Stimulated activated CD4-positive, alpha-beta T cell treated with anti-CD3 and anti-CD28 coated beads, TNF-alpha, amount 100 ng/mL, for 24 hours (primary cell): ENCODE measurements around the gene CD28.

ENCODE experiments used
- DNase-seq, 3 experiments: peaks; one replicate each; pipeline ENCODE4 v3.0.0-alpha.2; 2020; ENCODE audit warnings: low read depth in 3 of 3

The CD28 gene

GRCh38 chr2:203715744-203716143 is 9.3 kb downstream of the CD28 start:
- no peak for DNase-seq

DNA sequence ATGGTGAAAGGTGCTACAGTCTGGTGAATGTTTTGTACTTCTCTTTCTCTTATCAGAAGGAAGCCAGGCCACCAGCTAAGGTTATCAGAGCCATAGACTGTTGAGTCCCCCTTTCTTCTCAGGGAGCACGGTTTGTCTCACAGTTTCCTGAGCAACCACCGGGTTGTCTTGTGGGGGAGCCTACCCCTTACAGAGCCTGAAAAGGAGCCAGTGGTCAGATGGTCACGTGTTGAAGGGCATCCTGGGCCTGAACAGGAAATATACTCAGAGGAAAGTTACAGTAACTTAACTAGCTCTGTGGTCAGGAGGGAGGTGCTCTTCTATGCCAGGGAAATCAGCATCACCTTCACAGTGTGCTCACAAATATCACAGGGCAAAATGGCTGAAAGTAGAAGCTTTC is 11.6 kb downstream of the CD28 start:
- peak in 1 of 3 experiments; percentile 52 for DNase-seq

DNA sequence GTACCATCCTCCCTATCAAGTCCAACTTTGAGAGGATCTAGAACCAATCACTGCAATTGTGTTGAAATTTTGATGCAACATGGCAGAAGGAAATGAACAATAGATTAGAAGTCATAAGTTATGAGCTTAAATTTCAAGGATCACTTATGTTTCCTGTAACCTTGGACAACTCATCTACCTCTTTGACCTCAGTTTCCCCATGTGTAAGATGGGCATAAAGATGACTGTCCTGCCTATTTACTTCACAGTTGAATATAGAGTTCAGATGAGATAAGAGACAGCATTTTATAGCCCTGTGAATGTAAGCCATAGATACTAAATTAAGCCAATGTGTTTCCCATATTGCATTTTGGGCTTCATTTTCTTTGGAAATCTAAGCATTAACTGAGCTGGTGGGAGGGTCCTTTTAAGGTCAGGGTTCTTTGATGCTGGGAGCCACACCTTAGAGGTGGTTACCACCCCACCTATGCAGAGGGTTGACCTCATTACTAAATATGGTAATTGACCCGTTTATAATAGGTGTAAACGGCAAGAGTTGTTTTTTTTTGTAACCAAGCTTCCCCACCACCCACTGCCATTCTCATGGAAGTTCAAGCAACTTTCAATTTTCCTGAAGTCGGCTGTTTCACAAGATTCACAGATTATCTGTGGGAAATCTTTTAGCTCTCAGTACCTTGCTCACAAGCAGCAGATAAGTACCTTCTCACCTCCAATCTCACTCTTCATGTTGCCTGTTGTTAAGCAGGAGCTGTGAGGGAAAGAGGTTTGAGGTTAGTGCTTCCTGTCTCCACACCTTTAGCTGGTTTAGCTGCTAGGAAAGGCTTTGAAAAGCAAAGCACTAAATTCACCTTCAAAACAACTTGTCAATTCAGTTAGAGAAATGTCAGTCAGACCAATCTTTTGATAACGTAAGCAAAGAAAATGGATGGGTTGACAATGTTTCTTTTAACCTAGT is 13.3 kb downstream of the CD28 start:
- DNase-seq, result no peak

DNA sequence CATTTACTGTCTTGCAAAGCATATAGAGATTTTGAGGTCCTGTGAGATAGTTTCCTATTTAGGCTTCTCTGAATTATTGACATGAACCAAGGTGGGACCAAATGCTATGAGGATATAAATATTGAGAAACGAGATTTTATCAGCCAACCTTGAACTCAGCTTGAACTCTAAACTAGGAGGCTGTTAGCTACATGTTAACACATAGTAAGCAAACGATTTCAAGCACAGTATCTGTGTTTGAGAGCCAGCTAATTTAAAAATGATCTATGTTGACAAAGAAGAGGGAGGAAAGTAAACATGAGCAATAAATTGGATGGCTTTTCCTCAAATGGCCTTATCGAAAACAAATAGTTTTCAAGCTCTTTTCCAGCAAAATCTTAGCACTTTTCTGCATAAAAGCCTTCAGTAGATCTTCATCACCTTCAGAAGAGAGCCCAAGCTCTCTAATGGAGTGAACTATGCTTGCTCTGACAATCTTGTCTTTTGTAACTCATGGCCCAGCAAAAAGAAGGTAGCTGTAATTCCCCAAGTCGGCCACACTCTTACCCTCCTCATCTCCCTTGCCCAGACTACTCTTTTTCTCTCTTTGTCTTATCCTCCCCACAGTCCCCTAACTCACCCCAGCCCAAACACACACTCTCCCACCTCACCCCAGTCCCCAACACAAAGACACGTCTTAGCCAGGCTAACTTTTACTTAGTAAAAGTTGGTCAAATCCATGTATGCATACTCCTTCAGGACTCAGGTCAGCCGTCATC is 14.7 kb downstream of the CD28 start:
- no peak for DNase-seq

- DNase-seq, result no peak
Measured at GRCh38 chr2:203721781-203722300, 15.4 kb downstream of the CD28 start.

- no peak for DNase-seq
Measured at GRCh38 chr2:203722411-203722810, 16.0 kb downstream of the CD28 start.

DNA sequence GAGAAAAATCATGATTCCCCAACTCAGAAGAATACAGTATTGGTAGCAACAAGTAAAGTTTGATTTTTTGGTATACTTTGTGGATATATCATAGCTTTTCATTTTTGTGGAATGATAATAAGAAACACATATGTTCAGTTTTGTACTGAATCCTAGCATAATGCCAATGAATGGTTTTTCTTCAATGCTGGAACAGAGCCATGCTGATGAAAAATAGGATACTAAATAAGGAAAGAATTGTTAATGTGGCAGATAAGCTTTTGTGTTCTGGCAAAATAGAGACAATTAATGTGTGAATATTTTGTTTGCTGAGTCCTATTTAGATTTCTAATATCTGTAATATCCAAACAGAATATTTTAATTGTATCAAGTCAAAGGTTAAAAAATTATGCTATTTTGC is 21.9 kb downstream of the CD28 start:
- DNase-seq, result no peak

DNA sequence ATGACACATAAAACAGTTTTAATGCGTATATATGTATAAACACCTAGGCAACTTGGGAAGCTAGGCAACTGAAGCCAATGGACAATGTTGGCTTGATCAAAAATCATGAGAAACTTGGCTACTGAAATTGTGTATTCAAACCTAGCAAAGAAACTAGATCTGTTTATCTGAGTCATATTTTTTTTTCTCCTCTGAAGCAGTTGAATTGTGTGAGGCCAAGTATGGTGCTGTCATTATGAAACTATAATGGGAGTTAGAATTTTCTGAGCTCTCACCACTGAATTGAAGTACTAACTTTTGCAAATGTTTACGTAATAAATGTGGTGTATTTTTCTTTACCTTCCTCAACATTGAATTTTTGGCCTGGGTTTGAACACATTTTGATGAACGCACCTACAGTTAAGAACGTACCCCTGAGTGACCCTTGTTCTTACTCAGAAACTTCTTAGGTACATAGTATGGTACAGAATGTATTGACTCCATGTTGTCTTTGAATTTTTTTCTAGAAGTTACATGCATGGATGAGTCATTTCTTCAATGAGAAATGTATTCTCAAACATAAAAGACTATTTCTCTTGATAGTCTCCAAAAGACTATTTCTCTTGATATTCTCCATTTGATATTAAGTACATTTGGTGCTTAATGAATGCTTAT is 23.8 kb downstream of the CD28 start:
- DNase-seq, result no peak

- no peak for DNase-seq
Measured at GRCh38 chr2:203730883-203731282, 24.4 kb downstream of the CD28 start.

- no peak for DNase-seq
Measured at GRCh38 chr2:203732092-203732952, 25.9 kb downstream of the CD28 start.

- DNase-seq, result no peak
Measured at GRCh38 chr2:203732953-203733510, 26.6 kb downstream of the CD28 start.

GRCh38 chr2:203733684-203734083 is 27.2 kb downstream of the CD28 start:
- DNase-seq, result no peak

GRCh38 chr2:203734276-203734983 is 28.0 kb downstream of the CD28 start:
- no peak for DNase-seq

- no peak for DNase-seq
Measured at GRCh38 chr2:203737360-203737759, 30.9 kb downstream of the CD28 start.

- DNase-seq, result no peak
Measured at GRCh38 chr2:203739351-203739750, 32.9 kb downstream of the CD28 start.

DNA sequence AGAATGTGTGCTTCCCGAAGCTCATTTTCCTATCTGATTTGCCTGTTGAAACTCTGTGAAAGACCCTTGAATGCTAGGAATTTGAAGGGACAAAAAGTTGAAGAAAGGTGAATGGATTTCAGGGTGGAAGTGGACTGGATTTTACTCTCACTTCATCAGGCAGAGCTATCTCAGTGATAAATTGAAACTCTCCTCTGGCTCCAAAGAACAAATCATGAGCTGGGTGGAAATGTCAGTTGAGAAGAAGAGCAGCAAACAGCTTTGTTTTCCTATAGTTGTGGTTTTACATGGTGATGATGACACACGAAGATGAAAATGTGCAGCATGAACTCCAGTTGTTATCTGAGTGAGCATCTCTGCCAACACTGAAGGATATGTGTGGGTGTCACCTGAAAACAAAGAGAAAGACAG is 34.4 kb downstream of the CD28 start:
- DNase-seq, result no peak

DNA sequence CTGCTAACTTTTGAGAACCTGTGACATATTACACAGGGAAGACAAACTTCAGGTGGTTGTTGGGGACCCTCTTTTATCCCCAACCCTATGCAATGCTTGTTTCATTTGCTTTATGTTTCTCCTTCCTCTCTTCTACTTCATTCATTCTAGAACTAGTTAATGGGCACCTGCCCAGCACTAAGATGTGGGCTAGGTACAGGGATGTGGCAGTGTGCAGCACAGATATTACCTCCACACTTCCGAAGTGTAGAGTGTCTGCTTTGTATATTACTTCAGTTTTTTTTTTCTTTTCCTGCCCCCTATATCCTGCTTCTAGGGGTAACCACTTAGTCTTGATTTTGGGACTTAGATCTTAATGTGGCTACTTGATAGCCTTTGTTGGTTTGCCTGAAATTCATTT is 35.1 kb downstream of the CD28 start:
- no peak for DNase-seq

DNA sequence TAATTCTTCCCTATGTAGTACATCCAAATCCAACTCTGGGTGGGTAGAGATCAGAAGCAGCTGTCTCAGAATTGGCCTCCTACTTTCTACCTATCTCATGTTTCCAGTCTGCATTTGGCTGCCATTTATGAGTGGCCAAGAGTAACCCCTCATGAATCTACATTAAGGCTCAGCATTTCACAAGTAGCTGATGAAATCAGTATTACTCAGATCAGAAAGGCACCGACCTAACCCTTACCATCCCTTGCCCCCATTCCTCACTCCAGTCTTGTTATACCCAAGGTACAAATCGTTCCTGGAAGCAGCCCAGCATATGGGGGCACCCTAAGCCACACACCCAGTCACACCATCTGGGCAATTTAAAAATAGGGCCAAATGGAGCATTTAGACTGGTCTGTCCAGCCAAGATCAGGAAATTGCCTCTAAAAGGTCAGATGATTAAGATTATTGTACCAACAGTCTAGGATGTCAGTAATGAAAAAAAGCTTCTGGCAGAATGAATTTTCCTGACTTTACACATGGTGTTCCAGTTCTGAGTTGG is 37.1 kb downstream of the CD28 start:
- DNase-seq, result no peak

DNA sequence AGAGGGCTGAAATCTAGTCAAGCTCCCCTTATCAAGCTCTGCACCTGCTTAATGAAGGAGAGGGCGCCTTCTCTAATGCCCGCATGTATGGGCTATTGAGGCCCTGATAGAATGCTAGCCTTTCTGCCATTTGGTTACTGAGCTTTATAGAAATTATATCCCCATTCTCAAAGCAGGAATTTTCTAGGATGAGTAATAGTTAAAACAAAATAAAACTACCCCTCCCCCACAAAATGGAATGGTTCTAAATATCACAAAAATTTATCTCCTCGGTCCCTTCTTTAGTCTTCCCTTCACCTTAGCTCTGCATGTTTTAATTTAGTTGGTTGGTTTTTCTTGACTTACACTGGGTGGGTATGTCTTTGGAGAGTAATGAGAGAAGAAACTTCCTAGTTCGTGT is 37.7 kb downstream of the CD28 start:
- no peak for DNase-seq

DNA sequence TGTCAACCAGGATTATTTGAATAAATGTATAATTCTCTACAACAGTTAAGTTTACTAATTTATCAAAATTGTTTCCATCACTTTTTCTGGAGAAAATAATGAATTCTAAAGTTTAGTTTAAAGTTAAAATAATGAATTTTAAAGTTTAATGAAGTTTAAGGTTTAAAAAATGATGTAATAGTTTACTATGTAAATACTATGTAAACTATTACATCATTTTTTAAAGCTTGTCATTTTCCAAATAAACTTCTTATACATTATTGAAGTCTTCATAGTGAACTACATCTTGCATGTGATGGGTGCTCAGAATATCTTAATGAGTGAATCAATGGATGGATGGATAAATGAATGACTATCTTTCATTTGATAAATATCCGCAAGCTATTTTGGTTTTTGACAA is 38.8 kb downstream of the CD28 start:
- DNase-seq, result no peak
